Choroid plexus epithelial cell (primary cell): ENCODE data around the gene TRAF3IP3.

Experiments
- DNase-seq: peaks from one replicate; pipeline ENCODE4 v3.0.0-alpha.2; 2010; ENCODE audit warnings: low read depth
- H3K4me3 ChIP-seq: 2 replicates; pipeline ENCODE4 v1.5.1; 2011; ENCODE audit warnings: low read depth, mild to moderate bottlenecking, control low read depth, low read length, moderate library complexity
- CTCF ChIP-seq: conservative IDR thresholded peaks from 2 replicates; pipeline ENCODE4 v1.5.1; 2011; ENCODE audit warnings: low read depth, mild to moderate bottlenecking, control low read depth, inconsistent platforms, low read length, moderate library complexity

Gene TRAF3IP3

GRCh38 chr1:209802117-209802779 lies 46.4 kb downstream of the TRAF3IP3 start:
- no peak for TF ChIP-seq CTCF
- no peak for DNase-seq
- no peak overlapping the region for H3K4me3 ChIP-seq

GRCh38 chr1:209802780-209803152 lies 46.9 kb downstream of the TRAF3IP3 start:
- no peak for TF ChIP-seq CTCF
- no peak overlapping the region for H3K4me3 ChIP-seq
- DNase-seq: no peak

GRCh38 chr1:209803568-209803967 lies 47.7 kb downstream of the TRAF3IP3 start:
- no peak overlapping the region for H3K4me3 ChIP-seq
- no peak for TF ChIP-seq CTCF

GRCh38 chr1:209805341-209805781 lies 49.5 kb downstream of the TRAF3IP3 start:
- TF ChIP-seq CTCF: no peak
- DNase-seq: no peak
- no peak overlapping the region for H3K4me3 ChIP-seq

More at GRCh38 chr1:209803568-209803967, 47.7 kb downstream of the TRAF3IP3 start:
- DNase-seq: no peak

GRCh38 chr1:209805875-209806760 lies 50.3 kb downstream of the TRAF3IP3 start, which contains the start of gene IRF6:
Gene IRF6 (minus strand): TSS chr1:209806142. CDS start chr1:209801413, 4,729 bp downstream.
- H3K4me3 ChIP-seq: peak within 1 kb of the TSS; percentile 54
- TF ChIP-seq CTCF: no peak
- peak; percentile 81 for DNase-seq

GRCh38 chr1:209807509-209807908 lies 51.7 kb downstream of the TRAF3IP3 start:
- no peak overlapping the region for H3K4me3 ChIP-seq
- no peak for TF ChIP-seq CTCF
- peak; percentile 20 for DNase-seq
